HG02759 (cell line): Measurements from ENCODE around the gene CAND2.
"Not testable (repeated sequence)": the region's sequence is repeated elsewhere in the genome, so short reads cannot be mapped to it uniquely, and the experiment has no call there.

ENCODE experiments used
- ATAC-seq: cut with Tn5 transposase; IDR thresholded peaks from one replicate; pipeline ENCODE4 v1.9.1; 2021; ENCODE audit warnings: mild to moderate bottlenecking, moderate library complexity; ENCODE audit not compliant: unreplicated experiment

Gene CAND2

GRCh38 chr3:12828751-12829150 is 32.3 kb downstream of the CAND2 start:
- no peak for ATAC-seq

- ATAC-seq, result no peak
These were observed 32.9 kb downstream of the CAND2 start for GRCh38 chr3:12829404-12829803.

GRCh38 chr3:12829886-12830784 is 33.7 kb downstream of the CAND2 start:
- no peak for ATAC-seq

- ATAC-seq, result no peak
These were observed 34.3 kb downstream of the CAND2 start for GRCh38 chr3:12830785-12831156.

- ATAC-seq, result no peak
These were observed 34.9 kb downstream of the CAND2 start for GRCh38 chr3:12831301-12831866.

GRCh38 chr3:12832350-12833221 is 36.1 kb downstream of the CAND2 start:
- ATAC-seq, result no peak

- ATAC-seq, result no peak
These were observed 37.0 kb downstream of the CAND2 start for GRCh38 chr3:12833222-12834161.

GRCh38 chr3:12835052-12835665 is 38.7 kb downstream of the CAND2 start:
- ATAC-seq, result no peak

- ATAC-seq, result no peak
These were observed 41.0 kb downstream of the CAND2 start for GRCh38 chr3:12837295-12837986.

- ATAC-seq, result no peak
These were observed 41.9 kb downstream of the CAND2 start for GRCh38 chr3:12838179-12838965.

- no peak for ATAC-seq
These were observed 42.9 kb downstream of the CAND2 start for GRCh38 chr3:12839156-12839946.

GRCh38 chr3:12840148-12840547 is 43.7 kb downstream of the CAND2 start:
- ATAC-seq, result not testable (repeated sequence)

GRCh38 chr3:12840591-12841148 is 44.2 kb downstream of the CAND2 start:
- ATAC-seq, result peak; percentile 35

GRCh38 chr3:12841149-12841969 is 44.9 kb downstream of the CAND2 start, which contains the start of gene RPL32:
TSS of gene RPL32 (minus strand) at chr3:12841565. CDS start at chr3:12840237, 1,328 bp downstream.
- peak; percentile 90 for ATAC-seq

- ATAC-seq, result no peak
These were observed 45.5 kb downstream of the CAND2 start for GRCh38 chr3:12841970-12842328.

GRCh38 chr3:12842469-12842868 is 46.0 kb downstream of the CAND2 start:
- ATAC-seq, result no peak

GRCh38 chr3:12845811-12846210 is 49.3 kb downstream of the CAND2 start:
- ATAC-seq, result no peak
